ENCODE results near the gene AKAP6. TPM values are rescaled to one million over a fixed set of nuclear protein-coding genes. Genes with fewer than 3 reads are reported as not detected.

Gene AKAP6
- total and polyA plus RNA-seq, 10 of the 15 experiments (the other 5 are each of a cell fraction or from before 2014, with no cell fraction given) = 0.35 to 5.9 (median 2.2) TPM

GRCh38 chr14:32820682-32821081 lies 491.6 kb downstream of the AKAP6 start (continued):
- no peak for TF ChIP-seq ZBTB40 (IDR thresholded peaks at IDR 0.05; ENCODE audit: borderline replicate concordance)
- TF ChIP-seq TBL1XR1 (IDR thresholded peaks at IDR 0.05; ENCODE audit: low read depth, low read length) = no peak

DNA sequence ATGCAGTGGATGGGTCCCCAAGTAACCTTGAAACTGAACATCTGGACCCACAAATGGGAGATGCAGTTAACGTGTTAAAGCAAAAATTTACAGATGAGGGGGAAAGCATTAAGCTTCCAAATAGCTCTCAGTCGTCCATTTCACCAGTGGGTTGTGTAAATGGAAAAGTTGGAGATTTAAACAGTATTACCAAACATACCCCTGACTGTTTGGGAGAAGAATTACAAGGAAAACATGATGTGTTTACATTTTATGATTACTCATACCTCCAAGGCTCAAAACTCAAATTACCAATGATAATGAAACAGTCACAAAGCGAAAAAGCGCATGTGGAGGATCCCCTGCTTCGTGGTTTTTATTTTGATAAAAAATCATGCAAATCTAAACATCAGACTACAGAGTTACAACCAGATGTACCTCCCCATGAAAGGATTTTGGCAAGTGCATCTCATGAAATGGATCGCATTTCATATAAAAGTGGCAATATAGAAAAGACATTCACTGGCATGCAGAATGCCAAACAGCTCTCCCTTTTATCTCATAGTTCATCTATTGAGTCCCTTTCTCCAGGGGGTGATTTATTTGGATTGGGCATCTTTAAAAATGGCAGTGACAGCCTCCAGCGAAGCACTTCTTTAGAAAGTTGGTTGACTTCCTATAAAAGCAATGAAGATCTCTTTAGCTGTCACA lies 493.0 kb downstream of the AKAP6 start:
- ChIA-PET POLR2A (no interaction called here), CTCF (no interaction called here), RAD21 (ENCODE audit: unreplicated experiment) (no interaction called here), SMC1A (ENCODE audit: uncharacterized antibody, unreplicated experiment) (no interaction called here)
- Histone ChIP-seq H4K20me1 (ENCODE audit: control insufficient read depth, insufficient read depth) (no peaks in the 10 kb centered on the region), H3K27me3 (replicated peaks in 1 of 2; ENCODE audit: control insufficient read depth in 2 of 2, insufficient read depth in 2 of 2, low read length in 1 of 2) (no peaks in the 10 kb centered on the region), H3K36me3 (ENCODE audit: control insufficient read depth in 2 of 2, insufficient read depth in 2 of 2, low read length in 1 of 2) (no peaks in the 10 kb centered on the region), H3K9me3 (replicated peaks; ENCODE audit: control insufficient read depth, insufficient read depth, low read length) (no peaks in the 10 kb centered on the region; the same call in 2 of the 3 replicates), H3K4me1 (ENCODE audit: control insufficient read depth, insufficient read depth, low read length) (no peaks in the 10 kb centered on the region), H3K9ac (ENCODE audit: control insufficient read depth, insufficient read depth, low read length) (no peak overlapping the region), H3K79me2 (ENCODE audit: control insufficient read depth, insufficient read depth, low read length) (no peaks in the 10 kb centered on the region), H3K27ac (ENCODE audit: control insufficient read depth, insufficient read depth) (no peak overlapping the region), H2AFZ (ENCODE audit: control insufficient read depth, low read depth, low read length) (no peak overlapping the region), H3K4me2 (ENCODE audit: control insufficient read depth, insufficient read depth) (no peak overlapping the region), H3K4me3 (no peak overlapping the region)
- no peak for ATAC-seq
- TF ChIP-seq, protein P1, sequence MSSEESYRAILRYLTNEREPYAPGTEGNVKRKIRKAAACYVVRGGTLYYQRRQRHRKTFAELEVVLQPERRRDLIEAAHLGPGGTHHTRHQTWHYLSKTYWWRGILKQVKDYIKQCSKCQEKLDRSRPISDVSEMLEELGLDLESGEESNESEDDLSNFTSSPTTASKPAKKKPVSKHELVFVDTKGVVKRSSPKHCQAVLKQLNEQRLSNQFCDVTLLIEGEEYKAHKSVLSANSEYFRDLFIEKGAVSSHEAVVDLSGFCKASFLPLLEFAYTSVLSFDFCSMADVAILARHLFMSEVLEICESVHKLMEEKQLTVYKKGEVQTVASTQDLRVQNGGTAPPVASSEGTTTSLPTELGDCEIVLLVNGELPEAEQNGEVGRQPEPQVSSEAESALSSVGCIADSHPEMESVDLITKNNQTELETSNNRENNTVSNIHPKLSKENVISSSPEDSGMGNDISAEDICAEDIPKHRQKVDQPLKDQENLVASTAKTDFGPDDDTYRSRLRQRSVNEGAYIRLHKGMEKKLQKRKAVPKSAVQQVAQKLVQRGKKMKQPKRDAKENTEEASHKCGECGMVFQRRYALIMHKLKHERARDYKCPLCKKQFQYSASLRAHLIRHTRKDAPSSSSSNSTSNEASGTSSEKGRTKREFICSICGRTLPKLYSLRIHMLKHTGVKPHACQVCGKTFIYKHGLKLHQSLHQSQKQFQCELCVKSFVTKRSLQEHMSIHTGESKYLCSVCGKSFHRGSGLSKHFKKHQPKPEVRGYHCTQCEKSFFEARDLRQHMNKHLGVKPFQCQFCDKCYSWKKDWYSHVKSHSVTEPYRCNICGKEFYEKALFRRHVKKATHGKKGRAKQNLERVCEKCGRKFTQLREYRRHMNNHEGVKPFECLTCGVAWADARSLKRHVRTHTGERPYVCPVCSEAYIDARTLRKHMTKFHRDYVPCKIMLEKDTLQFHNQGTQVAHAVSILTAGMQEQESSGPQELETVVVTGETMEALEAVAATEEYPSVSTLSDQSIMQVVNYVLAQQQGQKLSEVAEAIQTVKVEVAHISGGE (CRISPR knock-in tag; IDR thresholded peaks at IDR 0.05) = no peak
- TF ChIP-seq SMC3 (IDR thresholded peaks at IDR 0.05; ENCODE audit: borderline replicate concordance, low read length) (no peak), ZBED1 (IDR thresholded peaks at IDR 0.05; ENCODE audit: borderline replicate concordance) (no peak), LARP7 (IDR thresholded peaks at IDR 0.05) (no peak), YY1 (IDR thresholded peaks at IDR 0.05; ENCODE audit: low read depth, low read length) (no peak), BCL11A (IDR thresholded peaks at IDR 0.05; ENCODE audit: low read depth, low read length) (no peak), YBX1 (IDR thresholded peaks at IDR 0.05) (no peak), ESRRA (IDR thresholded peaks at IDR 0.05; ENCODE audit: low read length) (no peak)
- TF ChIP-seq, protein P2, sequence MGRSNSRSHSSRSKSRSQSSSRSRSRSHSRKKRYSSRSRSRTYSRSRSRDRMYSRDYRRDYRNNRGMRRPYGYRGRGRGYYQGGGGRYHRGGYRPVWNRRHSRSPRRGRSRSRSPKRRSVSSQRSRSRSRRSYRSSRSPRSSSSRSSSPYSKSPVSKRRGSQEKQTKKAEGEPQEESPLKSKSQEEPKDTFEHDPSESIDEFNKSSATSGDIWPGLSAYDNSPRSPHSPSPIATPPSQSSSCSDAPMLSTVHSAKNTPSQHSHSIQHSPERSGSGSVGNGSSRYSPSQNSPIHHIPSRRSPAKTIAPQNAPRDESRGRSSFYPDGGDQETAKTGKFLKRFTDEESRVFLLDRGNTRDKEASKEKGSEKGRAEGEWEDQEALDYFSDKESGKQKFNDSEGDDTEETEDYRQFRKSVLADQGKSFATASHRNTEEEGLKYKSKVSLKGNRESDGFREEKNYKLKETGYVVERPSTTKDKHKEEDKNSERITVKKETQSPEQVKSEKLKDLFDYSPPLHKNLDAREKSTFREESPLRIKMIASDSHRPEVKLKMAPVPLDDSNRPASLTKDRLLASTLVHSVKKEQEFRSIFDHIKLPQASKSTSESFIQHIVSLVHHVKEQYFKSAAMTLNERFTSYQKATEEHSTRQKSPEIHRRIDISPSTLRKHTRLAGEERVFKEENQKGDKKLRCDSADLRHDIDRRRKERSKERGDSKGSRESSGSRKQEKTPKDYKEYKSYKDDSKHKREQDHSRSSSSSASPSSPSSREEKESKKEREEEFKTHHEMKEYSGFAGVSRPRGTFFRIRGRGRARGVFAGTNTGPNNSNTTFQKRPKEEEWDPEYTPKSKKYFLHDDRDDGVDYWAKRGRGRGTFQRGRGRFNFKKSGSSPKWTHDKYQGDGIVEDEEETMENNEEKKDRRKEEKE (IDR thresholded peaks at IDR 0.05) = no peak
- no TSS peak for BruUV-seq (replicated peaks)
- in situ Hi-C loops (cut with MboI) (no loop called here), intact Hi-C loops (cut with micrococcal nuclease; ENCODE audit: unreplicated experiment) (no loop called here)
- DNase-seq (ENCODE audit: low read depth, low spot score) = no peak
- 15% methylated on average over 7 of the region's 7 CpGs for WGBS (ENCODE audit: insufficient coverage, insufficient replicate concordance, low lambda C conversion rate, missing lambda C conversion rate)
- FAIRE-seq = no peak
